T-helper 1 cell (primary cell): ENCODE measurements around the gene DUSP10.

Experiments
- DNase-seq, 5 donors: peaks; one replicate each; pipeline ENCODE4 v3.0.0-alpha.2; 2012 to 2020

Gene DUSP10

GRCh38 chr1:221762121-221762520, 20.2 kb upstream of the DUSP10 start:
- no peak for DNase-seq

GRCh38 chr1:221761354-221762002, 19.6 kb upstream of the DUSP10 start:
- no peak for DNase-seq

DNA sequence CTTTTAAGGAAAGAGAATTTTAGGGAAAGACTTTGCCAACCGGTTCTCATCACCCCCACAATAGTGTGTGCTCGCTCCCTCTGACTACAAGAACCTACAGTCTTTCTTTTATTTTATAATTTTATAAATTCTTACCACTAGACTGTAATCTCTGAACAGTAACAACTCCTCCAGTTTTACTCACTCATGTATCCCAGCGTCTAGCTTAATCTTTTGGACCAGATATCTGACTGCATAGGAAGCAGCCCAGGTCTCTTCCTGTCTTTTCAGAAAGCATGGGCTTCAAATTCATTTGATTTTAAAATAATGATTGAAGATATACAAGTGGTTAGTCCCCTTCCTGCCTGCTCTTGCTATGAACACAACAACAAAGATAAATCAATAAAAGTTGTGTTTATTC, 19.0 kb upstream of the DUSP10 start:
- DNase-seq = no peak

DNA sequence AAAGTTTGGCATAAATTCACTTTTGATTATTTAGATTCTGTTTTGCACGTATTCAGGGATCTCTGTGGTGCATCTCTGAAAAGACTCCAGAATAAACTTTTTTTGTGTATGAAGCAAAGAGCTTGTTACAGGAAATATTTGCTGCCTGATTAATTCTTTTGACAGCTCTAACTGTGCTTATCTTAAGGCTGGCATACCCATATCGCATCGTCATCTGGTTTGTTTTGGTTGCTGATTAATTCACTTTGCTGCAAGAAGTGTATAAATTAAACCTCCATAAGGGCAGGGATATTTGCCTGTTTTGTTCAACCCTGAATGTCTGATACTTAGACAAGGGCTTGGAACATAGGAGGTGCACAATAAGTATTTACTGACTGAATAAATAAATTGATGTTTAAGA, 17.5 kb upstream of the DUSP10 start:
- DNase-seq = no peak

GRCh38 chr1:221758455-221758854, 16.6 kb upstream of the DUSP10 start:
- DNase-seq = no peak

GRCh38 chr1:221756830-221757551, 15.1 kb upstream of the DUSP10 start:
- no peak for DNase-seq

DNA sequence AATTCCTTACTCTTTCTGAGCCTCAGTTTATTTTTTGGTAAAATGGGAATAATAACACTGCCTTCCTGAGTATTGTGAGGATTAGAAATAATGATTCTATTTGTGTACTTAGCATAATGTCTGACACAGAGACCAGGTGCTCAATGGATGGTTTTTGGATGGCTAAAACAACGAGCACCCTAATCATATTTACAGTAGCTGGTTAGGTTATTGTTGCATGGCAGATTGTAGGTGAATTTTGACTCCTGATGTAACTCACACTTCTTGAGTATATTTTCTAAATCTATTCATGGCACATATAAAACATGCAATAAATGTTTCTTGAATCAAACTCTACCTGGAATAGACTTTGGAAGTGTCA, 11.9 kb upstream of the DUSP10 start:
- no peak for DNase-seq

- DNase-seq = no peak
Observed at GRCh38 chr1:221751226-221751887, 9.5 kb upstream of the DUSP10 start.

DNA sequence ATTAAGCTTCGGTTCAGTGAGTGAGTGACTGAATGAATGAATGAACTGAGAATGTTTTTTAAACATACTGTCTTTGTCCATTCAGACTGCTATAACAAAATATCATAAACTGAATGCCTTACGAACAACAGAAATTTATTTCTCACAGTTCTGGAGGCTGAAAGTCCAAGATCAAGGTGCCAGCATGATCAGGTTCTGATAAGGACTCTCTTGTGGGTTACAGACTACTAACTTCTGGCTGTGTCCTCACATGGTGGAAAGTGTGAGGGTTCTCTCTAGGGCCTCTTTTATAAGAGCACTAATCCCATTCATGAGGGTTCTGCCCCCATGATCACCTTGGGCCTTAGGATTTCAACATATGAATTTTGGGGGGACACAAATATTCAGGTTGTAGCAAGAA, 7.1 kb upstream of the DUSP10 start:
- no peak for DNase-seq

DNA sequence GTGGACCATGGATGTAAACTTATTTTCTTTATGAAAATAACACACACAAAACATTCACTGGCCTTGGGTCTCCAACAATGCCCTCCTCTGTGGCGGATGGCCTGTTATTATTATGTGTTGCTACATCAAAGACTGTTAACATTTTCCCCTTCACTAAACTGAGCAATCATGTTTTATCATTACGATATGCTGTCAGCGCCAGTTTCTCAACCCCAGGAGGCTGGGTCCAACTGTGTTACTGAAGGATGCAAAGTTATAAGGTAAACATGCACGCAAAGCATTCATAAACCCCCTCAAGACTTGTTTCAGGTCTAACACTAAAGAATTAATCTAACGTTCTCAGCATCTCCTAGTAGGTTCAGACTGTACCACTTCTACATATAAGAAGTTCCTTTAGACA, 6.0 kb upstream of the DUSP10 start:
- no peak for DNase-seq

DNA sequence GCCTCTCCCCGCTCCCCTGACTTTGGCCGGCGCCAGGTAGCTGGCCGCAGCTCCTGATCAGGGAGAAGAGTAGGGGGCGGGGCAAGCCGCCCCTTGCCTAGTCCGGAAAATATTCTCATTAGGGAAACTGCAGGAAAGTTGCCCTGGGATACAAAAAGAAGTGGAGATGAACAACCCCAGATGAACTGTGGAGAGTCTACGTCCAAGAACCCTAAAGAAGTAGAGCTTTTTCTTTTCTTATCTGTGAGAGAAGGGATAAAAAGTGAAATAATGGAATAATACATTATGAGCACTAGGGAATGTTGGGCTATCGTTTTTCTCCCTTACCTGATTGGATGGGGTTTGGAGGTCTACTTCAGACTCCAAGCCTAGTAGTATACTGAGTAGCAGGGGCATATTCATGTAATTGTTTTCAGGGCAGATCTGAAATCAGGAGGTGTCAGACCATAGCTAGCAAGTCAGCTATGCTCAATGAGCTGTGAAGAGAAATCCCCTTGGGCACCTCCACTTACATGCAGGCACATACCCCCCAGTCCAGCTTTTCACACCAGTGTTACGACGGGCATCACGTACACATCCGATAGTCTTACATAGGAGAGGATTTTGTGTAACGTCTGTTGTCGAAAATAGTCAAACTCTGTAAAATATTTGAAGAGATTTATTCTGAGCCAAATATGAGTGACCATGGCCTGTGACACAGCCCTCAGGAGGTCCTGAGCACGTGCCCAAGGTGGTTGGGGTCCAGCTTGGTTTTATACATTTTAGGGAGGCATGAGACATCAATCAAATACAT, 1.7 kb upstream of the DUSP10 start:
- no peak for DNase-seq

DNA sequence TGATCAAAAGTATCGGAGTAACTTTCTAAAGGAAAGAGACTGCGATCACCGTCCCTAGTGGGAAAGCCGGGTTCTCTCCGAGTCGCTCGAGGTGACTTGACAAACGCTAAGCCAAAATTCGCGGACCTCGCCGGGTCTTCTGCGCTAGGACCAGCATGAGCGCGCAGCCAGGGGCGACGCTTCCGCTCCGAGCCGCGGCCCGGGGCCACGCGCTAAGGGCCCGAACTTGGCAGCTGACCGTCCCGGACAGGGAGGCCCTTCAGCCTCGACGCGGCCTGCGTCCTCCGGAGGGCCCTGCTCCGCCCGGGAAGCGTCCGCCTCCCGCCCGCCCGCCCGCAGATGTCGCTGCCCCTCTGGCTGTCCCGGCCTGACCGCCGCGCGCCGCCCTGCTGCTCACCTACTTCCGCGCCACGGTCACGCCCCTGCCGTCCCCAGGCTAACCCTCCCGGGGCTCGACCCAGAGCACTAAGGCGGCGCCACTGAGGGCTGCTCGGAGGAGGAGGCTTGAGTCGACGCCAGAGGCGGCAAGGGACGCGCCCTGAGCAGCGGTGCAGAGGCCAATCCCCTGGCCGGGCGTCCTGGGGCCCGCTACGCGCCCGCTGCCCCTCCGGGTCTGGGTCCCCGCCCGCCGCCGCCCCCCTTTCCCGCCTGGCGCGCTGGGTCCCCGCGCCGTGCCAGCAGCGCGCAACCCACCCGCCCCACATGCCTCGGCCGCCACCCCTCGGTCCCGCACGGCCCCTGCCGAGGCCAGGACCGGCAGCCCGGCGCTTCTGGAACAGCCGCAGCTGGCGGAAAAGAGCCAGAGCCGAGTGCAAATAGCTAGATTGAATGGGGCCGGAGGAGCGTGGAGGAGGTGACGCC, 896 bp upstream of the DUSP10 start:
- peak; percentile 66 to 90 (median 73) for DNase-seq

- peak in 3 of 5 donors; percentile 10 to 53 (median 32) for DNase-seq
Observed at GRCh38 chr1:221740993-221741702, 741 bp downstream of the DUSP10 start.

- DNase-seq = no peak
Observed at GRCh38 chr1:221740369-221740992, 1.4 kb downstream of the DUSP10 start.

DNA sequence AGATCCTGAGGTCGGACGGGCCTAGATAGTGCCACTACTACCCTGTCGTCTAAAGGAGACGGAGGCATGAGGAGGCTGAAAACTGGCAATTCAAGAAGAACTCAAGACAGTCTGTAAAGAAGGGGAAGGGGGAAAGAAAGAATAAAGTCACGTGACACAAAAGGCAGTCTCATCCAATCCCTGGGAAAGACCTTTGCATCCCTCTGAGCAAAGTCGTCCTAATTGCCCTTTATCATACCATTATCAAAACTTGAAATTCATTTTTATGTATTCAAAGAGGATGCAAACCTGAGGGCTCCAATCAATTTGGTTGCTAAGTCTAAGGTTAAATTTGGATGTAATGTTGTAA, 2.2 kb downstream of the DUSP10 start:
- no peak for DNase-seq

GRCh38 chr1:221739018-221739676, 2.7 kb downstream of the DUSP10 start:
- DNase-seq = peak in 1 of 5 donors; percentile 2

GRCh38 chr1:221736714-221737113, 5.2 kb downstream of the DUSP10 start:
- no peak for DNase-seq

DNA sequence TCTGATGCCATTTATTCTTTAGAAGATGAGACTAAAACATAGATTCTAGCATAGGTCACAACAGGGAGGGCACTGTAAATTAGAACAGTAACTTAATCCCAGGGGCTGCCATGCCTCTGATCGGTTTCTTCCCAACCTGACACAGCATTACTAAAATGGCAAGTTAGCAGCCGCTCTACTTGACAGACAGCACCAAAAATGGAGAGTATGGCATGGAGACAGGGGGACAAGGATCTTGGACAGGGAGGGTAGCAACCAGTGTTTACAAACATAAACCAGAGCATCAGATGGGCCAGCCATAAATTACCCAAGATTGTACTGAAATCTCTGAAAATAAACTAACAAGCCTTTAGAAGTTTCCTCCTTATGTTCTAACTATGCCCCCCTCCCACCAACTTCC, 5.9 kb downstream of the DUSP10 start:
- no peak for DNase-seq

- no peak for DNase-seq
Observed at GRCh38 chr1:221734187-221734586, 7.7 kb downstream of the DUSP10 start.

DNA sequence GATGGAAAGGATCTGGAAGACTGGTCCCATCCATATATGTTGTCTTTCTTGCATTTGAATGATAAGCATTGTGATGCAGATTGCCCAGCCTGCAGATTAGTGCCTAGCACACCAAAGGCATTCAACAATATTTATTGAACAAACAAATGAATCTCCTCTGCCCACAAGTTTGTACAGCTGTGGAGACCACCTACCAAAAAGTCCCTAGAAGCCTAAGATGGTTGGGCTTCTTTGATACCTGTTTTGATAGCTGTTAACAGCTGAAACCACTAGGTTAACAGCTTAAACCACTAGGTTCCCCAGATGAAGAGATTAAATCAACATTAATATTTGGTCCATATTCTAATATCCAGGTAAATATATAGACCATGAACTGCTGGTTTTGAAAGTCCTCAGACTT, 9.8 kb downstream of the DUSP10 start:
- DNase-seq = no peak
